ENCODE measurements around the gene GPR183. TPM values are rescaled to one million over a fixed set of nuclear protein-coding genes. Genes with fewer than 3 reads are reported as not detected.

GPR183 gene
- total RNA-seq, 2 donors from 2014 or later = 19.6 to 24.5 TPM

DNA sequence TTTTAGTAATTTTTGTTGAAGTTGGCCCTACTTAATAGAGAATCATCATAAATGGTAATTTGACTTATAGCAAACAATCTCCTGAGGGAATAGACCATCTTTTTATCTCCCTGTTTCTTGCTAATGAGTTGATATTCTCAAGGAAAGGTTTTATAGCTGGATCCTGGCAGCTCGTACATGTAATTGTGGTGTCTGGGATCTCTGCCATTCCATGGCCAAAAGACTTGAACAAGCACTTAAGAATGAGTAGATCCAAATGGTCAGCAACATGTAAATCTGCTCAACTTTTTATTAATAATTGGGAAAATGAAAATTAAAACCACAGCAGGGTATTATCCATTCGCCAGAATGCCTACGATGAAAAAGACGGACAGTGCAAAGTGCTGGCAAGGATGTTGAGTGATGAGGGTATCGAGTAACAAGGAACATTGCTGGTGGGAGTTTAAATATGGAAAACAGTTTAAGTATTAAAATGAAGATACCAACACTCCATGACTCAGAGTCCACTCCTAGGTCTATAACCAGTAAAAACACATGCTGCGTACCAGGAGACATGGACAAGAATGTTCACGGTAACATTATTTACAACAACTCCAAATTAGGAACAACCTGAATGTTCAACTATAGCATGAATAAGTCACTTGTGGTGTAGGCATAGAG is 43.9 kb downstream of the GPR183 start:
- Histone ChIP-seq H3K36me3 (no peaks in the 10 kb centered on the region), H3K4me3 (no peak overlapping the region), H3K4me1 (ENCODE audit: control insufficient read depth in 1 of 2, low read depth in 2 of 2) (no peaks in the 10 kb centered on the region), H3K9me3 (no peaks in the 10 kb centered on the region), H3K27me3 (replicated peaks; ENCODE audit: insufficient read depth) (no peaks in the 10 kb centered on the region), H3K27ac (no peak overlapping the region)
- ATAC-seq (ENCODE audit: insufficient number of reproducible peaks, low FRiP score, low read depth) (no peak), DNase-seq (ENCODE audit: low spot score) (no peak)
- TF ChIP-seq, protein P1, sequence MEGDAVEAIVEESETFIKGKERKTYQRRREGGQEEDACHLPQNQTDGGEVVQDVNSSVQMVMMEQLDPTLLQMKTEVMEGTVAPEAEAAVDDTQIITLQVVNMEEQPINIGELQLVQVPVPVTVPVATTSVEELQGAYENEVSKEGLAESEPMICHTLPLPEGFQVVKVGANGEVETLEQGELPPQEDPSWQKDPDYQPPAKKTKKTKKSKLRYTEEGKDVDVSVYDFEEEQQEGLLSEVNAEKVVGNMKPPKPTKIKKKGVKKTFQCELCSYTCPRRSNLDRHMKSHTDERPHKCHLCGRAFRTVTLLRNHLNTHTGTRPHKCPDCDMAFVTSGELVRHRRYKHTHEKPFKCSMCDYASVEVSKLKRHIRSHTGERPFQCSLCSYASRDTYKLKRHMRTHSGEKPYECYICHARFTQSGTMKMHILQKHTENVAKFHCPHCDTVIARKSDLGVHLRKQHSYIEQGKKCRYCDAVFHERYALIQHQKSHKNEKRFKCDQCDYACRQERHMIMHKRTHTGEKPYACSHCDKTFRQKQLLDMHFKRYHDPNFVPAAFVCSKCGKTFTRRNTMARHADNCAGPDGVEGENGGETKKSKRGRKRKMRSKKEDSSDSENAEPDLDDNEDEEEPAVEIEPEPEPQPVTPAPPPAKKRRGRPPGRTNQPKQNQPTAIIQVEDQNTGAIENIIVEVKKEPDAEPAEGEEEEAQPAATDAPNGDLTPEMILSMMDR (IDR thresholded peaks at IDR 0.05) = no peak

DNA sequence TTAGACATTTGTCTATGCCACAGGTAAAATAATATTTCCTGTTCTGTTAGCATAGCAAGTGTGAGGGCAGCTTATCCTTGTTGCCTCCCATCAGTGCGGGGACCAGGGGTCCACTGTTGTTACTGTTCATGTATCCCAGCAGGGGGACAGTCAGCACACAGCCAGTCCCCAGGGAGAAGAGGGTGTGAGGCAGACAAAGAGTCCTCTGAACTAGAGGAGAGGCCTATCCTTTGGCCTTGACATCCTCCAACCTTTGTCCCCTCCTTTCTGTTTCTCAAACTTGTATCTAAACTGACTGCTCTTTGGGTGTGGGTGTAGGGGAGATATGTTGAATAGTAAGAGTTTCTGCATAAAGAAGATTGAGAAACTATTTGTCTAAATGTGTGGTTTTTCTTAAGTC is 46.1 kb downstream of the GPR183 start:
- Histone ChIP-seq H3K36me3 (no peaks in the 10 kb centered on the region), H3K9me3 (no peaks in the 10 kb centered on the region), H3K27ac (no peak overlapping the region), H3K27me3 (replicated peaks; ENCODE audit: insufficient read depth) (no peaks in the 10 kb centered on the region), H3K4me3 (no peak overlapping the region), H3K4me1 (ENCODE audit: control insufficient read depth in 1 of 2, low read depth in 2 of 2) (peaks cover 4 to 9% of the 10 kb centered on the region in 2 donors)
- ATAC-seq (ENCODE audit: insufficient number of reproducible peaks, low FRiP score, low read depth) (no peak), DNase-seq (ENCODE audit: low spot score) (no peak)
- TF ChIP-seq, protein P1 (IDR thresholded peaks at IDR 0.05) = no peak

DNA sequence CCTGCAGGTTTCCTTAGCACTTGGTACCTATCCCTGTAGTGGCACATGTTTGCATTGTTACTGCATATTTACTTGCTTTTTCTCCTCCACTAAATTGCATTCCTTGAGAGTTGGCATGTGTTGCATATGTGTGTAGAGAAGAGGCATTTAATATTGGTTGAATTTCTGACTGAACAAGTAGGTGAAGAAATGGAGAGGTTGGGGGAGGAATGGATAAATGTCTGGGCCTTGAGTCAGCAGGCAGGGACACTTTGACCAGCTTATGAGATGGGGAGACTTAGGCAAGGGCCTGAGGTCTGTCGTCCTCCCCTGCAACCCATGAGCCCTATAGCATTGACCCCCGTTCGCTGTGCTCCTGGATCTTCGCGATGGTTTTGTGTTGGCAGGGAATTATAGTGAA is 47.0 kb downstream of the GPR183 start:
- Histone ChIP-seq H3K27me3 (replicated peaks; ENCODE audit: insufficient read depth) (no peaks in the 10 kb centered on the region), H3K4me3 (no peak overlapping the region), H3K9me3 (no peaks in the 10 kb centered on the region), H3K4me1 (ENCODE audit: control insufficient read depth in 1 of 2, low read depth in 2 of 2) (peaks cover 4 to 9% of the 10 kb centered on the region in 2 donors), H3K36me3 (no peaks in the 10 kb centered on the region), H3K27ac (no peak overlapping the region)
- TF ChIP-seq, protein P1 (IDR thresholded peaks at IDR 0.05) = no peak
- DNase-seq (ENCODE audit: low spot score) (no peak), ATAC-seq (ENCODE audit: insufficient number of reproducible peaks, low FRiP score, low read depth) (no peak)

DNA sequence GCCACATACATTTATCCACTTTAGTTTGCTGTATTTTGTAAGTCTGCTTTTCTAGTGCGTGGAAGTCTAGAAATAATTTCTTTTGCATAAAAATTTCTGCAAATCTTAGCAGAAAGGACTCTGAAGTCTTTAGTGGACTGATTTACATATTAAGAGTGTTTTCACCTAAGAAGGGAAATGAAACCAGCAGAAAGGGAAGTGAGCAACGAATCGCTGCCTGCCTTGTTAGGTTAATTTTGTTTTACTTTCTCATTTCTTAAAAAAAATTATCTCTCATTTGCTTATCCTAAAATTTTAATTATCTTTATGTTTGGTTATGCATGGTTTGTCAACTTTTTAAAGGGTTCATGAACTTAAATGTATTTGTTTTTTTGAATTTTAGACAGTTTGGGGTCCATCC is 48.3 kb downstream of the GPR183 start:
- TF ChIP-seq, protein P1 (IDR thresholded peaks at IDR 0.05) = no peak
- Histone ChIP-seq H3K27ac (no peak overlapping the region), H3K4me3 (no peak overlapping the region), H3K36me3 (no peaks in the 10 kb centered on the region), H3K4me1 (ENCODE audit: control insufficient read depth in 1 of 2, low read depth in 2 of 2) (peaks cover 4 to 9% of the 10 kb centered on the region in 2 donors), H3K27me3 (replicated peaks; ENCODE audit: insufficient read depth) (no peaks in the 10 kb centered on the region), H3K9me3 (no peaks in the 10 kb centered on the region)
- no peak for DNase-seq (ENCODE audit: low spot score)
- no peak for ATAC-seq (ENCODE audit: insufficient number of reproducible peaks, low FRiP score, low read depth)

DNA sequence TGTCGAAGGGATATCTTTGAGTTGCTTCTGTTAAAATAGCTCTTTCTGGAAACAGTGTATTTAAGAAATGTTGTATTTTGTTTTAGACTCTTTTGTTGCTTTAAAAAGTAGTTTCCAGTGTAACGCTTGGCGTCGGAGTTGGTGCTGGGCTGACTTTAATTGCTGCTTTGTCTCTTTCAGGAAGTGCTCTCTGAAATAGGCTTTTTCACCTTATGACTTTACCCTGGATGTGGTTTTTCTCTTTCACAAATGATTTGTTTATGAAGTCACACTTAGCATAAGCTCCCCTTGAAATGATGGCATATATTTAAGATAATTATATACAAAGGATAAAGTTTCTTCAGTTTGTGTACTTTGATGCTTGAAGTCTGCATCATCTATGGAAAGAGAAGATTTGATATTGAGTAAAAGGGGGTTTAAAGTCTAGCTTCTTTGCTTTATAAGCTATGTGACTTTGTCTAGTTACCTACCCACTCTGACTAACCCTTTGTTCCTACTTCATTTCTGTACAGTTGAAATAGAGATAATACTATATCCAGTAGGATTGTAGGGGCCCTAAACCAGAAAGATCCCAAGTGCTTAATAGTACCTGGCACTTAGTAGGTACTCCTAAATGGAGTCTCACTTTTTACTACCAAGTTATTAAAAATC is 48.9 kb downstream of the GPR183 start, which contains the start of gene GPR18:
Gene GPR18, minus strand, starts transcription at position 170 of the 651 bp plus-strand sequence. CDS start 2,507 bp downstream, outside the sequence.
- H3K9me3 ChIP-seq = no peaks in the 10 kb centered on the region
- H3K27ac ChIP-seq = no peak within 1 kb of the TSS
- H3K36me3 ChIP-seq = no peaks in the 10 kb centered on the region
- DNase-seq (ENCODE audit: low spot score) = no peak
- H3K27me3 ChIP-seq (replicated peaks; ENCODE audit: insufficient read depth) = no peaks in the 10 kb centered on the region
- ATAC-seq (ENCODE audit: insufficient number of reproducible peaks, low FRiP score, low read depth) = no peak
- peaks cover 4 to 9% of the 10 kb centered on the region in 2 donors for H3K4me1 ChIP-seq (ENCODE audit: control insufficient read depth in 1 of 2, low read depth in 2 of 2)
- TF ChIP-seq, protein P1 (IDR thresholded peaks at IDR 0.05) = no peak
- no peak within 1 kb of the TSS for H3K4me3 ChIP-seq

All from thoracic aorta (tissue), 2 donors.